OCI-M1 (cell line): ENCODE measurements around the gene SRGAP2.
"Not testable (repeated sequence)": the region's sequence is repeated elsewhere in the genome, so short reads cannot be mapped to it uniquely, and the experiment has no call there.

Experiments used
- DNase-seq: peaks from one replicate; lab custom pipeline; 2025; lab: John Stamatoyannopoulos, UW

SRGAP2 gene

GRCh38 chr1:206250953-206251681 is 47.8 kb downstream of the SRGAP2 start:
- not testable (repeated sequence) for DNase-seq

- DNase-seq: not testable (repeated sequence)
Observed at GRCh38 chr1:206252680-206253335, 49.5 kb downstream of the SRGAP2 start.
